Measurements from ENCODE around the gene EPS15.

The EPS15 gene

GRCh38 chr1:51559064-51559500 lies 40.0 kb upstream of the EPS15 start:
- H3K4me3 ChIP-seq = no peak overlapping the region
- no peak overlapping the region for H3K27ac ChIP-seq
- H3K4me2 ChIP-seq = no peak overlapping the region
- H3K4me1 ChIP-seq = no peaks in the 10 kb centered on the region
- H3K9me3 ChIP-seq = no peaks in the 10 kb centered on the region
- H3K9ac ChIP-seq = no peak overlapping the region
- no peaks in the 10 kb centered on the region for H3K27me3 ChIP-seq
- TF ChIP-seq Cebpa-rat (IDR thresholded peaks at IDR 0.05) = no peak
- no peaks in the 10 kb centered on the region for H4K20me1 ChIP-seq
- H3K36me3 ChIP-seq = no peaks in the 10 kb centered on the region

- H4K20me1 ChIP-seq = no peaks in the 10 kb centered on the region
- no peak overlapping the region for H3K27ac ChIP-seq
- H3K4me1 ChIP-seq = no peaks in the 10 kb centered on the region
- H3K27me3 ChIP-seq = no peaks in the 10 kb centered on the region
- H3K4me2 ChIP-seq = no peak overlapping the region
- no peak overlapping the region for H3K9ac ChIP-seq
- no peaks in the 10 kb centered on the region for H3K36me3 ChIP-seq
- no peaks in the 10 kb centered on the region for H3K9me3 ChIP-seq
- no peak overlapping the region for H3K4me3 ChIP-seq
- TF ChIP-seq Cebpa-rat (IDR thresholded peaks at IDR 0.05) = no peak
These were observed 39.4 kb upstream of the EPS15 start for GRCh38 chr1:51558375-51558924.

DNA sequence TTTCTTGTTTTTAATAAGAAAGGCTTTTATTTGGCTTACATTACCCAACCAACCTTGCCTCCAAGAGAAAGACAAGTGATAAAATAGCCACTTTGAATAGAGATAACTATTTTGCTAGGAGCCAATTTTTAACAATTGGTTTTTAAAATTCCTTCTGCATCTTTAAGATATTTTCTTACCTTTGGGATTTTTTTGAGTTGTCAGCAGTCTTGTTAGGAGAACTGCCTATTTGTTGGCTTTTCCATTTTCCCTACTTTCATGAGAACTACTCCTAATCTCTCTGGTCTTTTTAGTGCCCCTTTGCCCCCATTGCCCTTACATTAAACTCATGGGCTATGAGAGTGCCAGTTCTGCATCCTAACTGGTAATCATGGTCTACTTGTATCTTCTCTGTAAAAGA lies 38.1 kb upstream of the EPS15 start:
- Histone ChIP-seq H3K9ac (no peak overlapping the region), H3K4me2 (no peak overlapping the region), H3K36me3 (no peaks in the 10 kb centered on the region), H3K27ac (no peak overlapping the region), H3K4me3 (no peak overlapping the region), H4K20me1 (no peaks in the 10 kb centered on the region), H3K4me1 (no peaks in the 10 kb centered on the region), H3K27me3 (no peaks in the 10 kb centered on the region), H3K9me3 (no peaks in the 10 kb centered on the region)
- no peak for TF ChIP-seq Cebpa-rat (IDR thresholded peaks at IDR 0.05)

DNA sequence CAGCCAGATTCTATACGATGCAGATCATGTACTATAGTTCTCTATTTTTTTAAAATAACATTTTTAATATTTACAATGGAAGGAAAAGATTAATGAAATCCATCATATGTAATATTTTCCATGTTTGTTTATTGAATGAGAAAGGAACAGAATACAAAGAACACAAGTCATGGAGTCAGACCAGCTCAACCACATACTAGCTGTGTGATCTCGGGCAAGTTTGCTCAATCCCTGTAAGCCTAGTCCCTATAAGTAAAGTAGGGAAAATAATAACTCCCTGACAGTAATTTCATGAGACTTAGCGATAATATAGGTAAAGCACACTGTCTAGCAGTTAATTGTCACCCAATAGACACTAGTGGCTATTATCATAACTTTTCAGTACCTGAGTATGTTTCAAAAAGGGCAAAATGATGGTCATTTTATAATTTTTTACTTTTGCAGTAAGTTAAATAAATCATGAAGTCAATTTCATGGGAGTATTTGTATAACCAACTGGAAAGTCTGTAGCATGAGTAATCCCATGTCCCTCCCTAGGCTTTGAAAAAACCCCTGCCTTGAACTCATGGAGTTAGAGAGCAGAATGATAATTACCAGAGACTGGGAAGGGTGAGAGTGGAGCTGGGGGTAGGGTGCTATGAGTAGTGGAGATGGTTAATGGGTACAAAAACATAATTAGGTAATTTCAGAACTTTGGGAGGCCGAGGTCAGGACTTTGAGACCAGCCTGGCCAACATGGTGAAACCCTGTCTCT lies 37.0 kb upstream of the EPS15 start:
- no peak overlapping the region for H3K27ac ChIP-seq
- H3K4me2 ChIP-seq = no peak overlapping the region
- TF ChIP-seq Cebpa-rat (IDR thresholded peaks at IDR 0.05) = no peak
- H3K9ac ChIP-seq = no peak overlapping the region
- no peaks in the 10 kb centered on the region; the same call in 1 of the 2 replicates for H3K4me1 ChIP-seq
- no peaks in the 10 kb centered on the region for H4K20me1 ChIP-seq
- no peaks in the 10 kb centered on the region for H3K36me3 ChIP-seq
- H3K27me3 ChIP-seq = no peaks in the 10 kb centered on the region
- no peak overlapping the region for H3K4me3 ChIP-seq
- no peaks in the 10 kb centered on the region for H3K9me3 ChIP-seq

GRCh38 chr1:51553911-51554310 lies 34.8 kb upstream of the EPS15 start:
- Histone ChIP-seq H3K27ac (no peak overlapping the region), H3K36me3 (no peaks in the 10 kb centered on the region), H3K4me2 (no peak overlapping the region), H3K4me3 (no peak overlapping the region), H3K4me1 (peaks cover 9% of the 10 kb centered on the region), H3K9ac (no peak overlapping the region), H3K27me3 (no peaks in the 10 kb centered on the region), H3K9me3 (no peaks in the 10 kb centered on the region), H4K20me1 (no peaks in the 10 kb centered on the region)
- TF ChIP-seq Cebpa-rat (IDR thresholded peaks at IDR 0.05) = no peak

DNA sequence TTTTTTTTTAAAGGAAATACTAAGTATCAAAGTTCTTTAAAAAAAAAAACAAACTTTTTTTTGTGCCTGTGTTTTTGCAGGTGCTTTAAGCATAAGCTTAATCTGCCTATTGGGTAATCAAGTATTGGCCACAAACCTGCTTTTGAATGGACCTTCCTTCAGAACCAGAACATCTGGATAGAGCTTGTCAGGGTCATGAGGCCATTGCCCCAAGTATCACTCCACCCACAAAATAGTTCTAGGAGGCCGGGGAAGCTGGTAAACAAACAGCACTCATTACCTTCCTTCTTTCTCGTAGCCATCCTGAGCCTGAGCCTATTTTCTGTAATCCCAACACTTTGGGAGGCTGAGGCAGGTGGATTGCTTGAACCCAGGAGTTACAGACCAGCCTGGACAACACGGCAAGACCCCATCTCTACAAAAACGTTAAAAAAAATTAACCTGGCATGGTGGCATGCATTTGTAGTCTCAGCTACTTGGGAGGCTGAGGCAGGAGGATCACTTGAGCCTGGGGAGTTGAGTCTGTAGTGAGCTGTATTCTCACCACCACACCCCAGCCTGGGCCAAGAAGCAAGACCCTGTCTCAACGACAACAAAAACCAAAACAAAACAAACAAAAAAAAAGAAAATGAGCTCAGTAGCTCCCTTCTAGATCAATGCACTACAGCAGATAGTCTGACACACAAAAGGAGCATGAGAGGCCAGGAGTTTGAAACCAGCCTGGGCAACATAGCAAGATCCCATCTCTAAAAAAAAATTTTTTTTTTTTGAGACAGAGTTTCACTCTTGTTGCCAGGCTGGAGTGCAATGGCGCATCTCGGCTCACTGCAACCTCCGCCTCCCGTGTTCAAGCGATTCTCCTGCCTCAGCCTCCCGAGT lies 34.1 kb upstream of the EPS15 start:
- no peak overlapping the region for H3K9ac ChIP-seq
- no peaks in the 10 kb centered on the region for H3K9me3 ChIP-seq
- H3K27me3 ChIP-seq = no peaks in the 10 kb centered on the region
- H3K4me2 ChIP-seq = no peak overlapping the region
- TF ChIP-seq Cebpa-rat (IDR thresholded peaks at IDR 0.05) = no peak
- H3K4me1 ChIP-seq = peaks cover 16% of the 10 kb centered on the region
- no peaks in the 10 kb centered on the region for H3K36me3 ChIP-seq
- H3K4me3 ChIP-seq = no peak overlapping the region
- H4K20me1 ChIP-seq = no peaks in the 10 kb centered on the region
- H3K27ac ChIP-seq = no peak overlapping the region

DNA sequence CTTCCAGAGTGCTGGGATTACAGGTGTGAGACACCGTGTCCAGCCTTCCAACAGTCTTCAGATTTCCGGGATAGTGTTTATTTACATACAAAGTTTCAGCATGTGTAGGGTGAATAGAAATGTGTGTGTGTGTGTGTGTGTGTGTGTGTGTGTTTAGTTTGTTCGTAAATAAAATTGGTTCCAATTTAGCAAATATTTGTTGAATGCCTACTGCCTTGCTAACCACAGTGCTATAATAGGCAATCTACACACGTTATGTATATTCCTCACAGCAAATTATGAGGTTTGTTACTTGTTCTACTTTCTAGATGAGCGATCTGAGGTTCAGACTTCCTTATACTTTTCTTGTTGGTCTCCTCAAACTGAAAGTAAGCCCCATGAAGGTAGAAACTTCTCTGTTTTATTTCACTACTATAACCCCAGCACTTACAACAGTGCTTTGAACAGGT lies 32.8 kb upstream of the EPS15 start:
- no peak for TF ChIP-seq Cebpa-rat (IDR thresholded peaks at IDR 0.05)
- H3K4me2 ChIP-seq = no peak overlapping the region

GRCh38 chr1:51551081-51551480 lies 32.0 kb upstream of the EPS15 start:
- Histone ChIP-seq H3K4me2 (no peak overlapping the region), H3K9me3 (no peaks in the 10 kb centered on the region), H3K4me3 (no peak overlapping the region), H3K4me1 (peaks cover 17% of the 10 kb centered on the region), H3K9ac (no peak overlapping the region), H3K27ac (no peak overlapping the region), H4K20me1 (no peaks in the 10 kb centered on the region), H3K27me3 (no peaks in the 10 kb centered on the region), H3K36me3 (no peaks in the 10 kb centered on the region)
- TF ChIP-seq Cebpa-rat (IDR thresholded peaks at IDR 0.05) = no peak

More for the DNA sequence above, 32.8 kb upstream of the EPS15 start:
- peaks cover 17% of the 10 kb centered on the region for H3K4me1 ChIP-seq
- no peak overlapping the region for H3K9ac ChIP-seq
- no peaks in the 10 kb centered on the region for H3K27me3 ChIP-seq
- H3K9me3 ChIP-seq = no peaks in the 10 kb centered on the region
- no peaks in the 10 kb centered on the region for H3K36me3 ChIP-seq
- no peak overlapping the region for H3K27ac ChIP-seq
- no peaks in the 10 kb centered on the region for H4K20me1 ChIP-seq
- no peak overlapping the region for H3K4me3 ChIP-seq

GRCh38 chr1:51549901-51550300 lies 30.8 kb upstream of the EPS15 start:
- Histone ChIP-seq H4K20me1 (no peaks in the 10 kb centered on the region), H3K4me1 (peaks cover 17% of the 10 kb centered on the region), H3K27me3 (no peaks in the 10 kb centered on the region), H3K9ac (no peak overlapping the region), H3K27ac (no peak overlapping the region), H3K9me3 (no peaks in the 10 kb centered on the region), H3K4me2 (no peak overlapping the region), H3K4me3 (no peak overlapping the region), H3K36me3 (no peaks in the 10 kb centered on the region)
- TF ChIP-seq Cebpa-rat (IDR thresholded peaks at IDR 0.05) = no peak
